MM.1S (cell line): ENCODE data around the gene BRD4.

ENCODE experiments used
- DNase-seq: peaks from one replicate; pipeline ENCODE4 v3.0.0-alpha.2; 2015
- H2AFZ ChIP-seq: fragments of 300-600 bp; sonication (generic); 2 replicates; pipeline ENCODE4 v1.6.0; 2016; ENCODE audit warnings: antibody characterized with exemption, low read length
- H3F3A ChIP-seq: fragments of 300-600 bp; sonication (generic); 2 replicates; pipeline ENCODE4 v1.6.1; 2016; ENCODE audit warnings: mild to moderate bottlenecking, antibody characterized with exemption, low read length, moderate library complexity, mixed read lengths; ENCODE audit not compliant: insufficient read depth
- H3K27ac ChIP-seq: fragments of 300-600 bp; sonication (generic); 2 replicates; pipeline ENCODE4 v1.5.1; 2016; ENCODE audit warnings: mild to moderate bottlenecking, low read length
- H3K27me3 ChIP-seq: fragments of 300-600 bp; sonication (generic); replicated peaks from 2 replicates; pipeline ENCODE4 v1.6.0; 2016; ENCODE audit warnings: low read length; ENCODE audit not compliant: insufficient read depth
- H3K36me3 ChIP-seq: fragments of 300-600 bp; sonication (generic); replicated peaks from 2 replicates; pipeline ENCODE4 v1.6.1; 2016; ENCODE audit warnings: mild to moderate bottlenecking, low read length, mixed read lengths; ENCODE audit not compliant: insufficient read depth
- H3K4me1 ChIP-seq: fragments of 300-600 bp; sonication (generic); 2 replicates; pipeline ENCODE4 v1.6.1; 2016; ENCODE audit warnings: low read length, mixed read lengths
- H3K4me2 ChIP-seq: fragments of 300-600 bp; sonication (generic); 2 replicates; pipeline ENCODE4 v1.6.0; 2016; ENCODE audit warnings: low read depth, low read length
- H3K4me3 ChIP-seq: fragments of 300-600 bp; sonication (generic); 2 replicates; pipeline ENCODE4 v1.5.1; 2016; ENCODE audit warnings: low read length, mixed read lengths
- H3K79me2 ChIP-seq: fragments of 300-600 bp; sonication (generic); 2 replicates; pipeline ENCODE4 v1.6.1; 2016; ENCODE audit warnings: mixed run types, low read length, mixed read lengths
- H3K9ac ChIP-seq: fragments of 300-600 bp; sonication (generic); 2 replicates; pipeline ENCODE4 v1.6.1; 2016; ENCODE audit warnings: low read length, mixed read lengths
- H3K9me2 ChIP-seq: fragments of 300-600 bp; sonication (generic); replicated peaks from 2 replicates; pipeline ENCODE4 v1.6.1; 2016; ENCODE audit warnings: mild to moderate bottlenecking, low read length, mixed read lengths; ENCODE audit not compliant: insufficient read depth
- H3K9me3 ChIP-seq: fragments of 300-600 bp; sonication (generic); replicated peaks from 2 replicates; pipeline ENCODE4 v1.6.1; 2016; ENCODE audit warnings: mild to moderate bottlenecking, low read length, mixed read lengths; ENCODE audit not compliant: insufficient read depth
- H4K20me1 ChIP-seq: fragments of 300-600 bp; sonication (generic); 2 replicates; pipeline ENCODE4 v1.6.1; 2016; ENCODE audit warnings: mild to moderate bottlenecking, low read length, moderate library complexity, mixed read lengths; ENCODE audit not compliant: insufficient read depth
- EZH2 ChIP-seq: fragments of 300-600 bp; sonication (generic); optimal IDR thresholded peaks from 2 replicates; pipeline ENCODE3; 2017; ENCODE audit warnings: low read depth, mild to moderate bottlenecking, antibody characterized with exemption, low read length, mixed read lengths
- EZH2phosphoT487 ChIP-seq: fragments of 300-600 bp; sonication (generic); IDR thresholded peaks from 2 replicates; pipeline ENCODE4 v1.6.1; 2018; ENCODE audit warnings: antibody characterized with exemption, low read length
- TF ChIP-seq, protein P1 (sequence below): fragments of 300-600 bp; sonication (generic); IDR thresholded peaks from 2 replicates; pipeline ENCODE4 v1.5.1; 2016; ENCODE audit warnings: antibody characterized with exemption, low read length, mixed read lengths

Gene BRD4

GRCh38 chr19:15222738-15223648 lies 109.3 kb downstream of the BRD4 start:
- Histone ChIP-seq H3K4me3 (peak overlapping the region; percentile 64), H3K79me2 (no peaks in the 10 kb centered on the region), H4K20me1 (no peaks in the 10 kb centered on the region), H2AFZ (peak overlapping the region; percentile 82), H3F3A (no peaks in the 10 kb centered on the region), H3K9ac (peak overlapping the region; percentile 19; the same call in 1 of the 2 replicates), H3K4me2 (peak overlapping the region; percentile 89), H3K36me3 (no peaks in the 10 kb centered on the region), H3K9me2 (no peaks in the 10 kb centered on the region), H3K27me3 (peaks cover 38% of the 10 kb centered on the region), H3K4me1 (peaks cover 5% of the 10 kb centered on the region; the same call in 1 of the 2 replicates), H3K9me3 (no peaks in the 10 kb centered on the region), H3K27ac (no peak overlapping the region)
- TF ChIP-seq, protein P1, sequence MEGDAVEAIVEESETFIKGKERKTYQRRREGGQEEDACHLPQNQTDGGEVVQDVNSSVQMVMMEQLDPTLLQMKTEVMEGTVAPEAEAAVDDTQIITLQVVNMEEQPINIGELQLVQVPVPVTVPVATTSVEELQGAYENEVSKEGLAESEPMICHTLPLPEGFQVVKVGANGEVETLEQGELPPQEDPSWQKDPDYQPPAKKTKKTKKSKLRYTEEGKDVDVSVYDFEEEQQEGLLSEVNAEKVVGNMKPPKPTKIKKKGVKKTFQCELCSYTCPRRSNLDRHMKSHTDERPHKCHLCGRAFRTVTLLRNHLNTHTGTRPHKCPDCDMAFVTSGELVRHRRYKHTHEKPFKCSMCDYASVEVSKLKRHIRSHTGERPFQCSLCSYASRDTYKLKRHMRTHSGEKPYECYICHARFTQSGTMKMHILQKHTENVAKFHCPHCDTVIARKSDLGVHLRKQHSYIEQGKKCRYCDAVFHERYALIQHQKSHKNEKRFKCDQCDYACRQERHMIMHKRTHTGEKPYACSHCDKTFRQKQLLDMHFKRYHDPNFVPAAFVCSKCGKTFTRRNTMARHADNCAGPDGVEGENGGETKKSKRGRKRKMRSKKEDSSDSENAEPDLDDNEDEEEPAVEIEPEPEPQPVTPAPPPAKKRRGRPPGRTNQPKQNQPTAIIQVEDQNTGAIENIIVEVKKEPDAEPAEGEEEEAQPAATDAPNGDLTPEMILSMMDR = no peak
- TF ChIP-seq EZH2phosphoT487 (no peak), EZH2 (no peak)
- DNase-seq = peak; percentile 93

DNA sequence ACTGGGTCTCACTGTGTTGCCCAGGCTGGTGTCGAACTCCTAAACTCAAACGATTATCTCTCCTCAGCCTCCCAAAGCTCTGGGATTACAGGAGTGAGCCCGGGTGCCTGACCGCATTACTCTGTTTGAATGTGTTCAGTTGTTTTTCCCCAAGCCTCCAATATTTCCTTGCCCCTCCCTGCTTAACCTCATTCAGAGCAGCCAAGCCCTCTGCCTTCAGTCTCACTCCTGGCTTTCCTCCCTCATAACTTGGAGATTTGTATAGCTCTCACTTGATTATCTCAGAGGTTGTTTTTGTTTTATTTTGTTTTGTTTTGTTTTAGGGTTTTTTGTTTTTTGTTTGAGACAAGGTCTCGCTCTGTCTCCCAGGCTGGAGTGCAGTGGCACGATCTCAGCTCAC lies 111.5 kb downstream of the BRD4 start:
- Histone ChIP-seq H3K36me3 (no peaks in the 10 kb centered on the region), H3K4me1 (peaks cover 5% of the 10 kb centered on the region; the same call in 1 of the 2 replicates), H2AFZ (no peak overlapping the region), H3K9ac (no peak overlapping the region), H3K9me2 (no peaks in the 10 kb centered on the region), H3K4me3 (no peak overlapping the region), H3K27ac (no peak overlapping the region), H3F3A (no peaks in the 10 kb centered on the region), H4K20me1 (no peaks in the 10 kb centered on the region), H3K4me2 (no peak overlapping the region), H3K27me3 (peaks cover 49% of the 10 kb centered on the region), H3K79me2 (no peaks in the 10 kb centered on the region), H3K9me3 (no peaks in the 10 kb centered on the region)
- DNase-seq = no peak
- TF ChIP-seq EZH2phosphoT487 = no peak
- TF ChIP-seq EZH2 = no peak
- TF ChIP-seq, protein P1 = no peak

DNA sequence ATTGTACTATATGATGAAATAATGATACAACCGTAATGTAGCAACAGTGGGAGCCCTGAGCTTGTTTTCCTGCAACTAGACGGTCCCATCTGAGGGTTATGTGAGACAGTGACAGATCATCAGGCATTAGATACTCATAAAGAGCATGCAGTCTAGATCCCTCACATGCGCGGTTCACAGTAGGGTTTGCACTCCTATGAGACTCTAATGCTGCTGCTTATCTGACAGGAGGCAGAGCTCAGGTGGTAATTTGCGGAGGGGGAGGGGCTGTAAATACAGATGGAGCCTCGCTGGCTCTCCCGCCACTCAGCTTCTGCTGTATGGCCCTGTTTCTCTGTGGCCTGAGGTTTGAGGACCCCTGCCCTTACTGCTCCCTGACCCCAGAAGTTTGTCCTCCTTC lies 113.8 kb downstream of the BRD4 start:
- Histone ChIP-seq H2AFZ (no peak overlapping the region), H4K20me1 (no peaks in the 10 kb centered on the region)
- no peak for DNase-seq

More for the DNA sequence above, 113.8 kb downstream of the BRD4 start:
- Histone ChIP-seq H3K4me3 (no peak overlapping the region), H3K4me1 (peaks cover 5% of the 10 kb centered on the region; the same call in 1 of the 2 replicates), H3F3A (no peaks in the 10 kb centered on the region), H3K36me3 (no peaks in the 10 kb centered on the region), H3K27ac (no peak overlapping the region), H3K27me3 (peaks cover 72% of the 10 kb centered on the region), H3K9me2 (no peaks in the 10 kb centered on the region), H3K9ac (no peak overlapping the region), H3K4me2 (no peak overlapping the region), H3K79me2 (no peaks in the 10 kb centered on the region), H3K9me3 (no peaks in the 10 kb centered on the region)
- TF ChIP-seq EZH2phosphoT487 (no peak), EZH2 (no peak)
- TF ChIP-seq, protein P1 = no peak
